IMR-90 (cell line): ENCODE results near the gene PRKD1.

ENCODE experiments used
- BHLHE40 ChIP-seq: fragments of 150-350 bp; IDR thresholded peaks from 2 replicates; pipeline ENCODE4 v1.6.1; 2016; ENCODE audit warnings: mild to moderate bottlenecking, low read depth, low read length
- CEBPB ChIP-seq: IDR thresholded peaks from 2 replicates; pipeline ENCODE4 v1.6.1; 2012; ENCODE audit warnings: low read depth, low read length, improper control_type of control experiment
- CTCF ChIP-seq: conservative IDR thresholded peaks from 2 replicates; pipeline ENCODE4 v1.5.1; 2012; ENCODE audit warnings: mild to moderate bottlenecking, low read depth, low read length, improper control_type of control experiment
- POLR2A ChIP-seq: IDR thresholded peaks from 2 replicates; pipeline ENCODE4 v1.6.1; 2012; ENCODE audit warnings: mild to moderate bottlenecking, low read depth, low read length
- RFX5 ChIP-seq: IDR thresholded peaks from 2 replicates; pipeline ENCODE4 v1.8.0; 2012; ENCODE audit warnings: low read depth, mild to moderate bottlenecking, low read length, moderate library complexity

DNA sequence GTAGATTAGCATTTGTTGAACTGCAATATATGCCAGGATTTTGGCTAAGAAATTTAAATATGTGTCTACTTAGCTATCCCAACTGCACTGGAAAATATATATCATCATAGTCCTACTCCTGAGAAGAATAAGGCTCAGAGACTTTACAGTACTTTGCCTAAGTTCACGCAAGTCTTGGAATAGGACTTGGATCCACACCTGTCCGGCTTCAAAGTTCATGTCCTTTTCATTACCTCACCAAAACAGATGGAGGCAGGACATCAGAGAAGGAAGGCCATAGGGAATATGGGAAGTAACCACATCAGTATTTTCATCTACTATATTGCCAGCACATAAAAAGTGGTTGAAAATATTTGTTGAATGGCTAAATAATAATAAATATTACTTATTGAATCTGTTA is 358.5 kb downstream of the PRKD1 start:
- TF ChIP-seq CTCF, result no peak
- TF ChIP-seq POLR2A, result no peak
- no peak for TF ChIP-seq RFX5
- TF ChIP-seq CEBPB, result no peak
- TF ChIP-seq BHLHE40, result no peak
